NCI-H187 (cell line): Measurements from ENCODE around the gene HCAR3.

Experiments used
- DNase-seq, 2 experiments: peaks; one replicate each; lab custom pipeline; 2025; lab: John Stamatoyannopoulos, UW

HCAR3 gene

DNA sequence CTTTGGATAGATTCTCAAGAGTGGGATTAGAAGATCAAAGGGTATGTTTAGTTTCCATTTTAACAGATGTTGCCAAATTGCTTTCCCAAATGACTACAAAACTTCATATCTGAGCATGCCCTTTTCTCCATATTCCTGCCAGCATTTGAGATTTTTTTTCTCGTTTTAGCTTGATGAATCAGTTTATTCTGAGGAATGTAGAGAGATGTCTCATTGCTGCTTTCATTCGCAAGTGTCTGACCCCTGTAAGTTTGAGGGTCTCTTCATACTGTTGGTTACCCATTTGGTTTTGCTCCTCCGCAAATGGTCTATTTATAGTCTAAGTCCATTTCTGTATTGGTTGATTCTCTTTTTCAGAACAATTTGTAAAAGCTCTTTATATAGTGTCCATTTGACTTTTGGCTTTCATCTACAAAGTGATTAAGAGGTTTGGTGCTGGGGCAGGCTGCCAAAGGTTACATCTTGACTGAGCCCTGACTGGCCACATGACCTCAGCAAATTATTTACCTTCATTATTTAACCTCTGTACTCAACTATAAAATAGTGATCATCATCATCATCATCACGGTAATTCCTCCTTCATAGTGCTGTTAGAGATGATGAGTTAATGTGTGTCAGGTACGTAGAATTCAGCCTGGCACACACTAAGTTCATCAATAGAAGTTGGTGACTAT is 47.1 kb downstream of the HCAR3 start:
- no peak for DNase-seq

DNA sequence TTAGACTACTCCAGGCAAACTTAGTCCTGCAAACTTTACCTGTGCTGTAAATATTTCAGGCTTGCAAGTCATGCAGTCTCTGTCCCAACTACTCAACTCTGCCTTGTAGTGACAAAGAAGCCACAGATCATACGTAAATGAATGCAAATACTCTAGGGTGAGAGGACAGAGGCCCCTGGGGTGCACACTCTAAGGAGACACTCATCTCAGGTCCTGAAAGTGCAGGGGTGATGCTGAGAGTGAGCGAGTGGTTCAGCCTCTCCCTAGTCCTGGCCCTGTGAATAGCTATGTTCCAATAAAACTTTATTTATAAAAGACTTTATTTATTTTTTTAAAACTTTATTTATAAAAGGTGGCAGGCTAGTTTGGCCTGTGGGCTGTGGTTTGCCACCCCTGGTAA is 48.3 kb downstream of the HCAR3 start:
- DNase-seq: no peak

GRCh38 chr12:122665759-122666158 is 50.9 kb downstream of the HCAR3 start:
- no peak for DNase-seq

GRCh38 chr12:122665349-122665748 is 51.3 kb downstream of the HCAR3 start:
- DNase-seq: no peak
